Activated CD4-positive, alpha-beta T cell treated with anti-CD3 and anti-CD28 coated beads, Interleukin-2, Interleukin-4, amounts not matched to agents 100 ng/mL and 50 ng/mL, durations not matched to agents 16 hours and 8 hours (primary cell): Measurements from ENCODE around the gene LACTB.
A peak's percentile ranks its signal among the peaks of the same experiment; 100 is the strongest.
"Not testable (repeated sequence)": the region's sequence is repeated elsewhere in the genome, so short reads cannot be mapped to it uniquely, and the experiment has no call there.

ENCODE experiments used
- DNase-seq: peaks from one replicate; pipeline ENCODE4 v3.0.0-alpha.2; 2020; ENCODE audit warnings: low spot score

The LACTB gene

GRCh38 chr15:63089260-63090043 is 32.2 kb upstream of the LACTB start:
- DNase-seq, result no peak

- DNase-seq, result no peak
Measured at GRCh38 chr15:63090472-63090871, 31.2 kb upstream of the LACTB start.

- no peak for DNase-seq
Measured at GRCh38 chr15:63090887-63091286, 30.8 kb upstream of the LACTB start.

- no peak for DNase-seq
Measured at GRCh38 chr15:63091679-63092446, 29.8 kb upstream of the LACTB start.

GRCh38 chr15:63093486-63094205 is 28.0 kb upstream of the LACTB start:
- DNase-seq, result peak; percentile 76

GRCh38 chr15:63094495-63094931 is 27.1 kb upstream of the LACTB start:
- DNase-seq, result no peak

- no peak for DNase-seq
Measured at GRCh38 chr15:63096178-63096577, 25.5 kb upstream of the LACTB start.

- not testable (repeated sequence) for DNase-seq
Measured at GRCh38 chr15:63098901-63099300, 22.8 kb upstream of the LACTB start.

GRCh38 chr15:63099581-63099980 is 22.1 kb upstream of the LACTB start:
- not testable (repeated sequence) for DNase-seq

- DNase-seq, result no peak
Measured at GRCh38 chr15:63103416-63103815, 18.2 kb upstream of the LACTB start.

GRCh38 chr15:63104727-63105126 is 16.9 kb upstream of the LACTB start:
- no peak for DNase-seq

GRCh38 chr15:63105354-63105753 is 16.3 kb upstream of the LACTB start:
- DNase-seq, result not testable (repeated sequence)

- no peak for DNase-seq
Measured at GRCh38 chr15:63107895-63108546, 13.6 kb upstream of the LACTB start.

- no peak for DNase-seq
Measured at GRCh38 chr15:63109498-63109897, 12.2 kb upstream of the LACTB start.

GRCh38 chr15:63109920-63110319 is 11.7 kb upstream of the LACTB start:
- DNase-seq, result no peak

GRCh38 chr15:63110428-63111026 is 11.1 kb upstream of the LACTB start:
- DNase-seq, result no peak

GRCh38 chr15:63111481-63111880 is 10.2 kb upstream of the LACTB start:
- DNase-seq, result no peak

GRCh38 chr15:63112871-63113270 is 8.8 kb upstream of the LACTB start:
- DNase-seq, result no peak

- DNase-seq, result no peak
Measured at GRCh38 chr15:63114465-63114864, 7.2 kb upstream of the LACTB start.

GRCh38 chr15:63118854-63119253 is 2.8 kb upstream of the LACTB start:
- DNase-seq, result no peak

- peak; percentile 78 for DNase-seq
Measured at GRCh38 chr15:63122002-63122875, 578 bp downstream of the LACTB start.
